ENCODE results near the gene TOR2A. TPM values are rescaled to one million over a fixed set of nuclear protein-coding genes. Genes with fewer than 3 reads are reported as not detected.
A peak's percentile ranks its signal among the peaks of the same experiment; 100 is the strongest.

The TOR2A gene
- total RNA-seq, 1 donor from 2014 or later: 21.9 TPM

- no peak for DNase-seq (ENCODE audit: extremely low spot score, unreplicated experiment)
- H3K27me3 Mint-ChIP-seq: peaks cover 3% of the 10 kb centered on the region
- H3K27ac Mint-ChIP-seq: peak overlapping the region; percentile 39
- H3K9me3 Mint-ChIP-seq: no peaks in the 10 kb centered on the region
- peaks cover 15% of the 10 kb centered on the region for H3K4me1 Mint-ChIP-seq (ENCODE audit: unreplicated experiment)
- no peak for TF ChIP-seq CTCF (conservative IDR thresholded peaks at IDR 0.05)
- H3K36me3 Mint-ChIP-seq: no peaks in the 10 kb centered on the region
- peak overlapping the region; percentile 31 for H3K4me3 Mint-ChIP-seq
Measured at GRCh38 chr9:127711831-127712274, 23.2 kb downstream of the TOR2A start.

GRCh38 chr9:127711226-127711701, 23.8 kb downstream of the TOR2A start:
- no peak for TF ChIP-seq CTCF (conservative IDR thresholded peaks at IDR 0.05)
- H3K36me3 Mint-ChIP-seq: no peaks in the 10 kb centered on the region
- H3K4me3 Mint-ChIP-seq: peak overlapping the region; percentile 32
- H3K27me3 Mint-ChIP-seq: peaks cover 3% of the 10 kb centered on the region
- peak overlapping the region; percentile 39 for H3K27ac Mint-ChIP-seq
- DNase-seq (ENCODE audit: extremely low spot score, unreplicated experiment): no peak
- H3K4me1 Mint-ChIP-seq (ENCODE audit: unreplicated experiment): peaks cover 17% of the 10 kb centered on the region
- no peaks in the 10 kb centered on the region for H3K9me3 Mint-ChIP-seq

GRCh38 chr9:127710204-127710783, 24.8 kb downstream of the TOR2A start:
- no peak for TF ChIP-seq CTCF (conservative IDR thresholded peaks at IDR 0.05)

GRCh38 chr9:127708952-127709587, 26.0 kb downstream of the TOR2A start:
- Mint-ChIP-seq H3K36me3 (no peaks in the 10 kb centered on the region), H3K27me3 (no peaks in the 10 kb centered on the region), H3K4me1 (ENCODE audit: unreplicated experiment) (peaks cover 15% of the 10 kb centered on the region), H3K27ac (no peak overlapping the region), H3K9me3 (no peaks in the 10 kb centered on the region), H3K4me3 (no peak overlapping the region)
- no peak for DNase-seq (ENCODE audit: extremely low spot score, unreplicated experiment)
- TF ChIP-seq CTCF (conservative IDR thresholded peaks at IDR 0.05): no peak

More at GRCh38 chr9:127710204-127710783, 24.8 kb downstream of the TOR2A start:
- H3K36me3 Mint-ChIP-seq: no peaks in the 10 kb centered on the region
- H3K27me3 Mint-ChIP-seq: no peaks in the 10 kb centered on the region
- DNase-seq (ENCODE audit: extremely low spot score, unreplicated experiment): no peak
- H3K4me3 Mint-ChIP-seq: no peak overlapping the region
- peaks cover 13% of the 10 kb centered on the region for H3K4me1 Mint-ChIP-seq (ENCODE audit: unreplicated experiment)
- no peaks in the 10 kb centered on the region for H3K9me3 Mint-ChIP-seq
- H3K27ac Mint-ChIP-seq: no peak overlapping the region

GRCh38 chr9:127707766-127708165, 27.3 kb downstream of the TOR2A start:
- no peaks in the 10 kb centered on the region for H3K9me3 Mint-ChIP-seq

More at GRCh38 chr9:127707766-127708165, 27.3 kb downstream of the TOR2A start:
- no peak for TF ChIP-seq CTCF (conservative IDR thresholded peaks at IDR 0.05)
- Mint-ChIP-seq H3K4me3 (no peak overlapping the region), H3K36me3 (no peaks in the 10 kb centered on the region), H3K4me1 (ENCODE audit: unreplicated experiment) (peaks cover 15% of the 10 kb centered on the region), H3K27me3 (no peaks in the 10 kb centered on the region), H3K27ac (no peak overlapping the region)
- DNase-seq (ENCODE audit: extremely low spot score, unreplicated experiment): no peak

Measured in type B pancreatic cell (in vitro differentiated cells).